ENCODE data around the gene ALK.

ALK gene

DNA sequence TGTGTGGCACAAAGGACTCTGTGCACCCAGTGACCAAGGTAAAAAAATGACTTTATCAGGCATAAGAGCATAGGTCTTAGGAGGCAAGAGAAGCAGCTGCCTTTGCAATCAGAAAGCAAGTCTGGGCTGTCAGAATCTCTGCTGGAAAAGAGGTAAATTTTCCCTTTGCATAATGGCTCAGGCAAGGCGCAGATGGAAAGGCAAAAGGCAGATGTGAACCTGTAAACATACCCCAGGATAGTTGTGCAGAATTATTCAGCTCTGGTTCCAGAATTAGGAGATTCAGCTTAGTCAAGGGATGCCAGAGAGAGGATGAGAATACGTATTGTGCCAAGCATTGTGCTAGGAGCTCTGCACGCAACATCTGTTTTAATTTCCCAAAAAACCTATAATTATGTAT, 547.5 kb downstream of the ALK start:
- TF ChIP-seq, protein P1, sequence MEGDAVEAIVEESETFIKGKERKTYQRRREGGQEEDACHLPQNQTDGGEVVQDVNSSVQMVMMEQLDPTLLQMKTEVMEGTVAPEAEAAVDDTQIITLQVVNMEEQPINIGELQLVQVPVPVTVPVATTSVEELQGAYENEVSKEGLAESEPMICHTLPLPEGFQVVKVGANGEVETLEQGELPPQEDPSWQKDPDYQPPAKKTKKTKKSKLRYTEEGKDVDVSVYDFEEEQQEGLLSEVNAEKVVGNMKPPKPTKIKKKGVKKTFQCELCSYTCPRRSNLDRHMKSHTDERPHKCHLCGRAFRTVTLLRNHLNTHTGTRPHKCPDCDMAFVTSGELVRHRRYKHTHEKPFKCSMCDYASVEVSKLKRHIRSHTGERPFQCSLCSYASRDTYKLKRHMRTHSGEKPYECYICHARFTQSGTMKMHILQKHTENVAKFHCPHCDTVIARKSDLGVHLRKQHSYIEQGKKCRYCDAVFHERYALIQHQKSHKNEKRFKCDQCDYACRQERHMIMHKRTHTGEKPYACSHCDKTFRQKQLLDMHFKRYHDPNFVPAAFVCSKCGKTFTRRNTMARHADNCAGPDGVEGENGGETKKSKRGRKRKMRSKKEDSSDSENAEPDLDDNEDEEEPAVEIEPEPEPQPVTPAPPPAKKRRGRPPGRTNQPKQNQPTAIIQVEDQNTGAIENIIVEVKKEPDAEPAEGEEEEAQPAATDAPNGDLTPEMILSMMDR (IDR thresholded peaks at IDR 0.05; ENCODE audit: borderline replicate concordance, insufficient read depth, low read depth, low read length): no peak
- no peak overlapping the region for H3K4me3 ChIP-seq (ENCODE audit: low read depth, low read length)

DNA sequence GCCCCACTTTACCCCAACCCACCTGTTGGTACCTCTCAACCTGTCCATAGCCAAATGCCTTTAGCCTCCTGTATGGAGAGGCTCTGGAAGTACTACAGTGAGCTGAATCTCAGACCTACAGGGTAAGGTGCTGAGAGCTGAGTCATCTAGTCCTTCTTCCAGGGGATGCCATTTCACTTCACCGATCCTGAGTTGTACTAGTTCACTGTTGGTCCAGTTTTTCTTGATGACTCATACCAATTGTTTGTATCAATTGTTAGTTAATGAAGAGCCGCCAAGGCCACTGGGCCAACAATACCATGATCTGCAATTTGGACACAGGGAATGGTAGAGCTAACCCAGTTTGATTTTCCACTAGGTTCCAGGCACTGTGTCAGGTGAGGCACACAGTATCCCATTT, 549.2 kb downstream of the ALK start:
- TF ChIP-seq, protein P1 (IDR thresholded peaks at IDR 0.05; ENCODE audit: borderline replicate concordance, insufficient read depth, low read depth, low read length): no peak
- no peak overlapping the region for H3K4me3 ChIP-seq (ENCODE audit: low read depth, low read length)

DNA sequence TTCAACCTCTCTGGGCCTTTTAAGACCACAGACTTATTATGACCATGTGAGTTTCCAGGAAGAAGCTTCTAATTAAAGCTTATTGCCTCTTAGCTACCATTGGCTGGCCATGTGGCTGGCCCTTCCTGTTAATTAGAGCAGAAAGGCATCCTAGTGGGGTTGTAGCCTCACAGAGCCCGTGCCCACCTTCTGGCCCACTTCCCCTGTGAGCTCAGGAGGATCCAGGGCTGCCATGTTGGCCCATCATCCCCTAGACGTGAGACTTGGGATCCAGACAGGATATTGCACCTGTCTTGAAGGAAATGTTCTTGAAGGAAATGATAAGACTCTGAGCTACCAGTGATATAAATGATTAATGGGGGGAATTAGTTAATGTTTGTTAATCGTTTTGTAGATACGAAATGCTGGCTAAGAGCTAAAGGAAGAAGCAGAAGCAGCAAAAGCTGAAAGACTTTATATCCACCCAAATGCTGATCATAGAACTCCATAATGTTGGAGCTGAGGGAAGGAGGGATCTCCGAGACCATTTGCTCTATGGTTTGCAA, 550.7 kb downstream of the ALK start:
- no peak overlapping the region for H3K4me3 ChIP-seq (ENCODE audit: low read depth, low read length)
- TF ChIP-seq, protein P1 (IDR thresholded peaks at IDR 0.05; ENCODE audit: borderline replicate concordance, insufficient read depth, low read depth, low read length): no peak

DNA sequence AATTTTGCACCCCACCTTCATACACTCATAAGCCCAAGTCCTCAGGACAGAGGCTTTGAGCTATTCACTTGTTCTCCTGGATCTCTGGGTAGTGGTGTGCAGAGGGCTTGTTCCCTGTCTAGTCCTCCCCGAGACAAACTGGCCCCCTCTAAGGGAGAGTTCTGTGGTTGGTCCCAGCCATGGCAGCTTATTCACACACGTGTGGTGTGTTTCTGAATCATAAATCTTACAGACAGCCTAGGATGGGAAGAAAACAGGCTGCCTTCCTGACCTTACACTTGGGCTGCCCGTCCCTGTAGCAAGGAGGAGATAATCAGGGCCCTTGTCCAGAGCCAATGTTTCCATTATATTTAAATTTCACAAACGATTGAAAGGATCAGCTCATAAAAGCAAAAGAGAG, 551.2 kb downstream of the ALK start:
- no peak overlapping the region for H3K4me3 ChIP-seq (ENCODE audit: low read depth, low read length)
- TF ChIP-seq, protein P1 (IDR thresholded peaks at IDR 0.05; ENCODE audit: borderline replicate concordance, insufficient read depth, low read depth, low read length): no peak

DNA sequence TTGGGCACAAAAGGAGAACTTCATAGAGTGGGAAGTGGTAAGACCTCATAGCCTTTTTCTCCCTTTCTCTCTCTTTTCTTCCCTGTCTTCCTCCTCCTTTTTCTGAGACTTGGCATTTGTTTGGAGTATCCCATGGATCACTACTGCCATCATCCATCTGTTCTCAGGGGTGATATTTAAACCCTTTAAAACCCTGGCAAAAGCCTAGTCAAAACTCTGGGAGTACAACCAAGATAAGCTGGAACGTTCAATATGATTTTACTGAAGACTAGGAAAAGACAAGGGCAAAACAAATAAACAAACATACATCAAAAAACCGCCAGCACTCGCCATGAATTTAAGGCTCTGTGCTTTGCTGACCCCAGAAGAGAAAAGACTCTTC, 552.7 kb downstream of the ALK start:
- TF ChIP-seq, protein P1 (IDR thresholded peaks at IDR 0.05; ENCODE audit: borderline replicate concordance, insufficient read depth, low read depth, low read length): no peak
- no peak overlapping the region for H3K4me3 ChIP-seq (ENCODE audit: low read depth, low read length)

DNA sequence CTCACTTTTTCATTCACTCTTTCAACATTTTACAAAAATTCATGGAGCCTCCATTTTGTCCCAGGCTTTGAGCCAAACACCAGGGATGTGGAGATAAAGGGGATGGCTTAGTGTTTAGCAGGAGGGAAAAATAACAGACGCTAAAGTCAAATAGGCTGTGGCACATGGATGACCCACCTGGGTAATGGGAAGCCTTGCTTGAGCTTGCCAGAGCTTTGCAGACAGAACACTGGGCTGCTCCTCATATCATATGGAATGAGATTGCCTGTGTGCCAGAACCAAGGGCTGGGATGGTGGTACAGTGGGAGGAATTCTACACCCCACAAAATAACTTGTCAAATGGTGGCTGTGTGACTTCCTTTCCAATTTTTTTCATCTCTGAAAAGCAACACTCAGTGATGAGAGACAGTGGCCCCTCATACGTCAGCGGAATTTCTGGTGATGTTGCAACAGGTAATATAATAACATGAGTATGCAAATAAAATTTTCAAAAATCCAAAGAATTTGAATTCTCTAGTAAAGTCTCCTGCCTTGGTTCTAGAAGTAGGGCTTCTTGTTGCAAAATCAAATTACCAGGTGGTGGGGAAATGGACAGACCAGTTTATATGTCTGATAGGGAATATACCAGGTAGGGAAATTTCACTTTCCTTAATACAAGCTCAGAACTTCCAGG, 553.3 kb downstream of the ALK start:
- H3K4me3 ChIP-seq (ENCODE audit: low read depth, low read length): no peak overlapping the region
- TF ChIP-seq, protein P1 (IDR thresholded peaks at IDR 0.05; ENCODE audit: borderline replicate concordance, insufficient read depth, low read depth, low read length): no peak

DNA sequence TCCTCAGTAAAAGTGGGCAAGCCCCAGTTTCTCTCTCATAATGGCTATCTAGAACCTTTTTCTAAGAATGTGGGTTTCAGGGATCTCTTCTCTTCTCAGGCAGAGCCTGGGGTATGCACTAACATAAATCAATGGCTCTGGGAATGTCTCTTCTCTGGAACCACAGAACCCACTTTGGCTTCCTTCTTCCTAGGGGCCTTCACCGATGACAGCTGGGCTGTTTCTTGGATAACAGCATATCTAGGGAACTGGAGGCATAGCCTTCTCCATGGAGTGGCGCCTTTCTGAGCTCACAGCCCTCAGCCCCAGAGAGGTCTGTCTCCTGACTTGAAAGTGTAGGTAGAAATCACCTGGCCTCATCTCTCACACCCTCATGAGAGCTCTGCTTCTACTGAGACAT, 558.3 kb downstream of the ALK start:
- H3K4me3 ChIP-seq (ENCODE audit: low read depth, low read length): no peak overlapping the region
- TF ChIP-seq, protein P1 (IDR thresholded peaks at IDR 0.05; ENCODE audit: borderline replicate concordance, insufficient read depth, low read depth, low read length): no peak
